ENCODE data around the gene CALHM6.

CALHM6 gene

GRCh38 chr6:116444092-116444491 lies 17.1 kb upstream of the CALHM6 start:
- no peak overlapping the region for H3K4me3 ChIP-seq (ENCODE audit: low read depth, low read length)
- TF ChIP-seq CTCF (IDR thresholded peaks at IDR 0.05; ENCODE audit: insufficient read depth, low read depth, low read length, missing control alignments): peak; percentile 53
- DNase-seq (ENCODE audit: low read depth): peak; percentile 53

GRCh38 chr6:116444575-116444974 lies 16.6 kb upstream of the CALHM6 start:
- no peak for DNase-seq (ENCODE audit: low read depth)
- no peak for TF ChIP-seq CTCF (IDR thresholded peaks at IDR 0.05; ENCODE audit: insufficient read depth, low read depth, low read length, missing control alignments)
- no peak overlapping the region for H3K4me3 ChIP-seq (ENCODE audit: low read depth, low read length)

GRCh38 chr6:116445102-116445501 lies 16.1 kb upstream of the CALHM6 start:
- H3K4me3 ChIP-seq (ENCODE audit: low read depth, low read length): no peak overlapping the region
- DNase-seq (ENCODE audit: low read depth): no peak
- TF ChIP-seq CTCF (IDR thresholded peaks at IDR 0.05; ENCODE audit: insufficient read depth, low read depth, low read length, missing control alignments): no peak

- H3K4me3 ChIP-seq (ENCODE audit: low read depth, low read length): no peak overlapping the region
- DNase-seq (ENCODE audit: low read depth): no peak
- no peak for TF ChIP-seq CTCF (IDR thresholded peaks at IDR 0.05; ENCODE audit: insufficient read depth, low read depth, low read length, missing control alignments)
Observed at GRCh38 chr6:116446399-116446798, 14.8 kb upstream of the CALHM6 start.

- no peak for DNase-seq (ENCODE audit: low read depth)
- H3K4me3 ChIP-seq (ENCODE audit: low read depth, low read length): no peak overlapping the region
- TF ChIP-seq CTCF (IDR thresholded peaks at IDR 0.05; ENCODE audit: insufficient read depth, low read depth, low read length, missing control alignments): no peak
Observed at GRCh38 chr6:116447052-116447451, 14.1 kb upstream of the CALHM6 start.

- no peak for TF ChIP-seq CTCF (IDR thresholded peaks at IDR 0.05; ENCODE audit: insufficient read depth, low read depth, low read length, missing control alignments)
- DNase-seq (ENCODE audit: low read depth): no peak
- no peak overlapping the region for H3K4me3 ChIP-seq (ENCODE audit: low read depth, low read length)
Observed at GRCh38 chr6:116447496-116448011, 13.6 kb upstream of the CALHM6 start.

GRCh38 chr6:116449565-116449964 lies 11.6 kb upstream of the CALHM6 start:
- DNase-seq (ENCODE audit: low read depth): no peak
- TF ChIP-seq CTCF (IDR thresholded peaks at IDR 0.05; ENCODE audit: insufficient read depth, low read depth, low read length, missing control alignments): no peak
- no peak overlapping the region for H3K4me3 ChIP-seq (ENCODE audit: low read depth, low read length)
